Left lung (tissue), 10 donors: Measurements from ENCODE around the gene FUCA1. TPM values are rescaled to one million over a fixed set of nuclear protein-coding genes. Genes with fewer than 3 reads are reported as not detected.

Experiments
- ATAC-seq: fragments of 200-7000 bp; cut with Tn5 transposase; one replicate; pipeline ENCODE4 v1.9.1; 2020; ENCODE audit warnings: moderate library complexity
- DNase-seq, 4 donors: peaks; one replicate each; pipeline ENCODE4 v3.0.0-alpha.2; 2013 to 2020
- H3K27ac ChIP-seq, 2 donors: fragments of 200-600 bp; sonication (generic) in 1 of 2; one replicate each; pipeline versions ENCODE4 v1.5.0 to v1.8.0; 2020 to 2021
- H3K27me3 ChIP-seq, 2 donors: fragments of 200-600 bp; sonication (generic) in 1 of 2; one replicate each; pipeline versions ENCODE4 v1.5.0 to v1.8.0; 2020 to 2021
- H3K36me3 ChIP-seq, 2 donors: fragments of 200-600 bp; sonication (generic) in 1 of 2; one replicate each; pipeline versions ENCODE4 v1.5.0 to v1.8.0; 2020 to 2021
- H3K4me1 ChIP-seq, 2 donors: fragments of 200-600 bp; one replicate each; pipeline ENCODE4 v1.8.0; 2021
- H3K4me3 ChIP-seq, 2 donors: fragments of 200-600 bp; sonication (generic) in 1 of 2; one replicate each; pipeline versions ENCODE4 v1.5.0 to v1.8.0; 2020 to 2021; ENCODE audit warnings: mild to moderate bottlenecking in 1 of 2
- H3K9me3 ChIP-seq, 2 donors: fragments of 200-600 bp; sonication (generic) in 1 of 2; one replicate each; pipeline versions ENCODE4 v1.5.0 to v1.8.0; 2020 to 2021
- intact Hi-C, 2 donors: fragments of 100-400 bp; cut with DNase I; formaldehyde crosslinking; loops; one replicate each; pipeline versions ENCODE4 v1.11.2 to v1.14.2; 2022
- polyA plus RNA-seq, 6 donors: library from polyadenylated mRNA; unstranded; fragments of 120-200 nt; gene quantifications; one replicate each; pipeline ENCODE4 v1.2.1, GENCODE V29; 2013; ENCODE audit not compliant: insufficient read length in 6 of 6
- total RNA-seq, 2 donors: library from RNA; stranded (reverse); fragmentation: NEBNext Ultra II Directional; extraction: Animal tissue kit (Norgen Biotek cat#: 25700); gene quantifications; one replicate each; pipeline ENCODE4 v1.2.1, GENCODE V29; 2021
- TF ChIP-seq, protein P1 (sequence below), 2 donors: fragments of 200-600 bp; sonication (generic) in 1 of 2; IDR thresholded peaks; one replicate each; pipeline versions ENCODE4 v1.5.0 to v1.8.0; 2021; ENCODE audit warnings: antibody characterized with exemption in 2 of 2
- donor health status: DM: no; HTN: yes; CAD: no.
- donor health status: DM: no; HTN: no; CAD: no.

Gene FUCA1
- total and polyA plus RNA-seq, 8 donors: 20.4 to 61.3 (median 25.3) TPM

DNA sequence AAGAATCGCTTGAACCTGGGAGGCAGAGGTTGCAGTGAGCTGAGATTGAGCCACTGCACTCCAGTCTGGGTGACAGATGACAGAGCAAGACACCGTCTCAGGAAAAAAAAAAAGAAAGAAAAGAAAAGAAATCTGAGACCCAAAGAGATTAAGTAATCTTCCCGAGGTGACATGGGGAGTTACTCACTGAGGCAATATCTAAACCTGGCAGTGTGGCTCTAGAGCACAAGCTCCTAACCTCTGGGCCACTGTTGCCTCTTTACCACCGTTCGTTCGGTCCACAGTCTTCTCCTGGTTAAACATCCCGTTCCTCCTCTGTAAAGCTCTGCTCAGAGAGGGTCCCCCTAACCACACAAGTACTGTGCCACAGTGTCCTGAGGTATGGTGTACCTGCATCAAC lies 44.3 kb downstream of the FUCA1 start:
- Histone ChIP-seq H3K27ac (no peak overlapping the region), H3K36me3 (peaks cover 0 to 9% of the 10 kb centered on the region in 2 donors), H3K27me3 (no peaks in the 10 kb centered on the region), H3K9me3 (no peaks in the 10 kb centered on the region), H3K4me1 (peaks cover 5 to 14% of the 10 kb centered on the region in 2 donors), H3K4me3 (no peak overlapping the region)
- intact Hi-C loops: no loop called here
- DNase-seq: no peak
- ATAC-seq: no peak
- TF ChIP-seq, protein P1, sequence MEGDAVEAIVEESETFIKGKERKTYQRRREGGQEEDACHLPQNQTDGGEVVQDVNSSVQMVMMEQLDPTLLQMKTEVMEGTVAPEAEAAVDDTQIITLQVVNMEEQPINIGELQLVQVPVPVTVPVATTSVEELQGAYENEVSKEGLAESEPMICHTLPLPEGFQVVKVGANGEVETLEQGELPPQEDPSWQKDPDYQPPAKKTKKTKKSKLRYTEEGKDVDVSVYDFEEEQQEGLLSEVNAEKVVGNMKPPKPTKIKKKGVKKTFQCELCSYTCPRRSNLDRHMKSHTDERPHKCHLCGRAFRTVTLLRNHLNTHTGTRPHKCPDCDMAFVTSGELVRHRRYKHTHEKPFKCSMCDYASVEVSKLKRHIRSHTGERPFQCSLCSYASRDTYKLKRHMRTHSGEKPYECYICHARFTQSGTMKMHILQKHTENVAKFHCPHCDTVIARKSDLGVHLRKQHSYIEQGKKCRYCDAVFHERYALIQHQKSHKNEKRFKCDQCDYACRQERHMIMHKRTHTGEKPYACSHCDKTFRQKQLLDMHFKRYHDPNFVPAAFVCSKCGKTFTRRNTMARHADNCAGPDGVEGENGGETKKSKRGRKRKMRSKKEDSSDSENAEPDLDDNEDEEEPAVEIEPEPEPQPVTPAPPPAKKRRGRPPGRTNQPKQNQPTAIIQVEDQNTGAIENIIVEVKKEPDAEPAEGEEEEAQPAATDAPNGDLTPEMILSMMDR (IDR thresholded peaks at IDR 0.05): no peak

DNA sequence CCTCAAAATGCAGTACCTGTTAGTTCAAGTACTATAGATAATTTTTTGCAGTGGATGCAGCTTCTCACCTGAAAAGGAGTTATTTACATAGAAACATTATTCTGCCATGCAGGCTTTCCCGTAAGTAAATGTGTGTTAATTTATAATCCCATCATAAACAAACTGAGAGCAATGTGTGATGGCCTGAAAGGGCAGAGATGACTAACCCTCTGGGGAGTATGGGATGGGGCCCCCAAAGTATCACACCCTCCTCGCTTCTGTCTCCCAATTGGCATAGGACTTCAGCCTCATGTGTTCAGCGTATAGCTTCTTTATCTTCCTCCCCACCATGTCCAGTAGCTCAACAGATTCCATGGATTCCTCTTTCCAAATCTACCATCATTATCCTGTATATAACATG lies 50.5 kb downstream of the FUCA1 start:
- ATAC-seq (no peak), DNase-seq (no peak)
- intact Hi-C loops: no loop called here
- peaks cover 0 to 69% of the 10 kb centered on the region in 2 donors for H3K36me3 ChIP-seq
- no peaks in the 10 kb centered on the region for H3K4me1 ChIP-seq
- no peaks in the 10 kb centered on the region for H3K27me3 ChIP-seq
- no peak overlapping the region for H3K27ac ChIP-seq
- TF ChIP-seq, protein P1 (IDR thresholded peaks at IDR 0.05): no peak
- H3K4me3 ChIP-seq: no peak overlapping the region
- H3K9me3 ChIP-seq: no peaks in the 10 kb centered on the region

DNA sequence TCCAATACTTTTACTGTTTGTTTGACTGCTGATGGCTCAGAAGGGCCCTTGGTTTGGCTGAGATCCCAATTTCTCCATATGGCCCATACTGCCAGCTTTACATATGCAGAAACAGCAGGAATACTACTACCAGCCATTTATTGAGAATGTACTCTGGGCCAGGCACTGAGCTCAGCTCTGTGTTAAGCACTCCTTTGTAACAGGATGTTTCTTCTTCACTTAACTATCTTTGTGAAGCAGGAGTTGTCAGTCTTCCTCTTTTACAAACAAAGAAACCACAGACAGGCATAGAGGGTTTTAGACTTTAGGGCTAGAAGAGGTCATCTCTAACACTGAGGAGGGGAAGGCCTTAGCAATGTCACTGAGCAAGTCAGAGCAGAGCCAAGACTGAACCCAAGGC lies 51.2 kb downstream of the FUCA1 start:
- Histone ChIP-seq H3K27ac (no peak overlapping the region), H3K9me3 (no peaks in the 10 kb centered on the region), H3K4me3 (no peak overlapping the region), H3K27me3 (no peaks in the 10 kb centered on the region), H3K36me3 (peaks cover 0 to 76% of the 10 kb centered on the region in 2 donors), H3K4me1 (no peaks in the 10 kb centered on the region)
- no peak for ATAC-seq
- intact Hi-C loops: no loop called here
- TF ChIP-seq, protein P1 (IDR thresholded peaks at IDR 0.05): no peak
- DNase-seq: no peak

DNA sequence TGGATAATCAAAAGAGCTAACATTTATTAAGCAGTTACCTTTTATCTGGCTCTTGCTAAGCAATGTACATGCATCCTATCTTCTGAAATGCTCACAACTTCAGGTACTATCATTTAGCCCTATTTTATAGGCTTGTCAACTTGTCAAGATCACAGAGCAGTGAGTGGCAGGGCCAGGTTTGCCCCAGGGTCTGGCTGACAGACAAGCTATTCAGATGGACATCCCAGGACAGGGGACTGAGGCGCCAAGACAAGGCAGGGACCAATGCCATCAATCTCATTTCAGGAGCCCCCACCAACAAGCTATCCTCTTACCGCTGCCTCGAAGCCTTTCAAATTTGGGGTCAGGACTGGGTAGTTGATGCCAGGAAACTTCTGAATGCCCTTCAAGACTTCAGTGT lies 51.7 kb downstream of the FUCA1 start:
- Histone ChIP-seq H3K4me1 (peaks cover 0 to 1% of the 10 kb centered on the region in 2 donors), H3K27me3 (no peaks in the 10 kb centered on the region), H3K27ac (no peak overlapping the region), H3K36me3 (peaks cover 0 to 81% of the 10 kb centered on the region in 2 donors), H3K9me3 (no peaks in the 10 kb centered on the region), H3K4me3 (no peak overlapping the region)
- DNase-seq: no peak
- TF ChIP-seq, protein P1 (IDR thresholded peaks at IDR 0.05): no peak
- intact Hi-C loops: no loop called here
- ATAC-seq: no peak

DNA sequence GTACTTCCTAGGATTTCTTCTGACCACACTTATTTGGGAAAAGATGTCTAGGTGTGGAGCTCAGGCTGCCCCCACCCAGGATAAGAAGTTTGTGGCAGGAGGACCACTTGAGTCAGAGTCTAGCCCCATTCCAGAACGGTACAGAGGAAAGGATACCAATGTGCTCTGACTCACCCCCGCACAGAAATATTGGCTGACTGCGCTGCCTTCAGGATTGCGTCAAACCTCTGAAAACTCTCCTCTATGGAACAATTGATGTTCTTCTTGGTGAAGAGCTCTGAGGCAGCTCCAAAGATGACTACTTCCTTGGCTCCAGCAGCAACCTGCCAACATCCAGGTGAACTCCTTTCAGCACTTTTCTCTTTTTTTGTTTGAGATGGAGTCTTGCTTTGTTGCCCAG lies 54.1 kb downstream of the FUCA1 start:
- Histone ChIP-seq H3K4me1 (peaks cover 0 to 21% of the 10 kb centered on the region in 2 donors), H3K9me3 (no peaks in the 10 kb centered on the region), H3K36me3 (peaks cover 0 to 78% of the 10 kb centered on the region in 2 donors), H3K4me3 (no peak overlapping the region), H3K27me3 (no peaks in the 10 kb centered on the region), H3K27ac (no peak overlapping the region)
- TF ChIP-seq, protein P1 (IDR thresholded peaks at IDR 0.05): no peak
- DNase-seq: no peak
- intact Hi-C loops: no loop called here
- ATAC-seq: no peak
